H9 (cell line): ENCODE data around the gene PARD3. TPM values are rescaled to one million over a fixed set of nuclear protein-coding genes. Genes with fewer than 3 reads are reported as not detected.

Experiments
- DNase-seq: peaks from one replicate; pipeline ENCODE4 v3.0.0-alpha.2; 2017
- H2AFZ ChIP-seq: one replicate; pipeline ENCODE4 v1.6.1; 2013; ENCODE audit warnings: mild to moderate bottlenecking, low read length, control low read depth, moderate library complexity
- H2AK5ac ChIP-seq: 2 replicates; pipeline ENCODE4 v1.6.1; 2013; ENCODE audit warnings: low read length, control low read depth, mixed read lengths; ENCODE audit not compliant: insufficient read length
- H2BK120ac ChIP-seq: one replicate; pipeline ENCODE4 v1.6.1; 2013; ENCODE audit warnings: low read depth, mild to moderate bottlenecking, low read length, control low read depth, inconsistent platforms; ENCODE audit not compliant: poor library complexity, severe bottlenecking
- H2BK12ac ChIP-seq: 2 replicates; pipeline ENCODE4 v1.6.1; 2013; ENCODE audit warnings: low read length, control low read depth, mixed read lengths, low read depth; ENCODE audit not compliant: insufficient read length
- H2BK15ac ChIP-seq: 2 replicates; pipeline ENCODE4 v1.6.1; 2013; ENCODE audit warnings: low read depth, low read length, control low read depth
- H2BK20ac ChIP-seq: one replicate; pipeline ENCODE4 v1.6.1; 2013; ENCODE audit warnings: low read depth, mild to moderate bottlenecking, low read length, control low read depth, inconsistent platforms; ENCODE audit not compliant: poor library complexity, severe bottlenecking
- H2BK5ac ChIP-seq: 2 replicates; pipeline ENCODE4 v1.6.1; 2013; ENCODE audit warnings: low read length, control low read depth, mixed read lengths; ENCODE audit not compliant: insufficient read length
- H3K14ac ChIP-seq: 2 replicates; pipeline ENCODE4 v1.6.1; 2013; ENCODE audit warnings: low read length, control low read depth; ENCODE audit not compliant: insufficient read depth
- H3K18ac ChIP-seq: 2 replicates; pipeline ENCODE4 v1.6.1; 2013; ENCODE audit warnings: low read depth, mild to moderate bottlenecking, mixed read lengths, low read length, control low read depth; ENCODE audit not compliant: insufficient read length
- H3K23ac ChIP-seq: 2 replicates; pipeline ENCODE4 v1.6.1; 2013; ENCODE audit warnings: low read length, control low read depth, mixed read lengths, low read depth; ENCODE audit not compliant: insufficient read length
- H3K23me2 ChIP-seq: 2 replicates; pipeline ENCODE4 v1.6.1; 2013; ENCODE audit warnings: low read depth, mild to moderate bottlenecking, mixed read lengths, low read length, control low read depth; ENCODE audit not compliant: insufficient read length, poor library complexity, severe bottlenecking
- H3K27ac ChIP-seq: 2 replicates; pipeline ENCODE4 v1.5.1; 2013; ENCODE audit warnings: low read length, control low read depth, mixed read lengths, low read depth; ENCODE audit not compliant: insufficient read length
- H3K27me3 ChIP-seq: 2 replicates; pipeline ENCODE4 v1.6.1; 2013; ENCODE audit warnings: low read length, control low read depth, inconsistent platforms; ENCODE audit not compliant: insufficient read depth
- H3K4ac ChIP-seq: 2 replicates; pipeline ENCODE4 v1.6.1; 2013; ENCODE audit warnings: low read depth, mild to moderate bottlenecking, control low read depth, inconsistent platforms, low read length, moderate library complexity
- H3K4me1 ChIP-seq: 2 replicates; pipeline ENCODE4 v1.6.1; 2013; ENCODE audit warnings: low read length, control low read depth, inconsistent platforms; ENCODE audit not compliant: insufficient read depth
- H3K4me2 ChIP-seq: 2 replicates; pipeline ENCODE4 v1.6.1; 2013; ENCODE audit warnings: low read length, control low read depth, mixed read lengths; ENCODE audit not compliant: insufficient read length, insufficient read depth
- H3K56ac ChIP-seq: 2 replicates; pipeline ENCODE4 v1.6.1; 2013; ENCODE audit warnings: low read depth, mild to moderate bottlenecking, mixed read lengths, low read length, control low read depth; ENCODE audit not compliant: insufficient read length
- H3K79me1 ChIP-seq: 2 replicates; pipeline ENCODE4 v1.6.1; 2013; ENCODE audit warnings: low read depth, mild to moderate bottlenecking, moderate library complexity, low read length, control low read depth, inconsistent platforms; ENCODE audit not compliant: insufficient read depth, poor library complexity, severe bottlenecking
- H3K79me2 ChIP-seq: 2 replicates; pipeline ENCODE4 v1.6.1; 2013; ENCODE audit warnings: low read length, control low read depth, inconsistent platforms; ENCODE audit not compliant: insufficient read depth
- H3K9ac ChIP-seq: 2 replicates; pipeline ENCODE4 v1.6.1; 2013; ENCODE audit warnings: low read length, control low read depth, mixed read lengths; ENCODE audit not compliant: insufficient read length; ENCODE audit errors: extremely low read depth
- H3K9me3 ChIP-seq: one replicate; pipeline ENCODE4 v1.6.1; 2013; ENCODE audit warnings: low read depth, low read length, inconsistent platforms; ENCODE audit not compliant: control insufficient read depth
- H3T11ph ChIP-seq: one replicate; pipeline ENCODE4 v1.6.1; 2013; ENCODE audit warnings: mild to moderate bottlenecking, low read length, control low read depth, inconsistent platforms
- H4K20me1 ChIP-seq: one replicate; pipeline ENCODE4 v1.6.1; 2013; ENCODE audit not compliant: control insufficient read depth, insufficient read length, insufficient read depth
- H4K5ac ChIP-seq: 2 replicates; pipeline ENCODE4 v1.6.1; 2013; ENCODE audit warnings: low read depth, mild to moderate bottlenecking, mixed read lengths, low read length, control low read depth; ENCODE audit not compliant: insufficient read length
- H4K8ac ChIP-seq: replicated peaks from 2 replicates; pipeline ENCODE4 v1.6.1; 2013; ENCODE audit warnings: low read length, control low read depth, mixed read lengths, low read depth; ENCODE audit not compliant: insufficient read length
- H4K91ac ChIP-seq: 2 replicates; pipeline ENCODE4 v1.6.1; 2013; ENCODE audit warnings: low read depth, mild to moderate bottlenecking, moderate library complexity, mixed read lengths, low read length, control low read depth; ENCODE audit not compliant: insufficient read length
- H3K27ac Mint-ChIP-seq, 3 experiments: 2 replicates in 2 of 3; 3 replicates in 1 of 3; pipeline ENCODE4 v1.8.0; 2020 to 2021; ENCODE audit warnings: mixed read lengths in 3 of 3, mild to moderate bottlenecking in 1 of 3, moderate library complexity in 1 of 3
- H3K27me3 Mint-ChIP-seq: 2 replicates; pipeline ENCODE4 v1.8.0; 2021; ENCODE audit warnings: low read depth, mild to moderate bottlenecking, moderate library complexity, mixed read lengths
- H3K36me3 Mint-ChIP-seq, 3 experiments: 2 replicates in 2 of 3; 3 replicates in 1 of 3; pipeline ENCODE4 v1.8.0; 2020 to 2021; ENCODE audit warnings: low read depth in 3 of 3, mixed read lengths in 3 of 3; ENCODE audit not compliant: insufficient read depth in 1 of 3
- H3K4me1 Mint-ChIP-seq, 2 experiments: 2 replicates each; pipeline ENCODE4 v1.8.0; 2020; ENCODE audit warnings: mixed read lengths in 2 of 2
- H3K4me3 Mint-ChIP-seq, 2 experiments: 2 replicates in 1 of 2; 3 replicates in 1 of 2; pipeline ENCODE4 v1.8.0; 2020 to 2021; ENCODE audit warnings: mild to moderate bottlenecking in 2 of 2, mixed read lengths in 2 of 2, moderate library complexity in 1 of 2
- H3K9me3 Mint-ChIP-seq, 2 experiments: 2 replicates in 1 of 2; 3 replicates in 1 of 2; pipeline ENCODE4 v1.8.0; 2020; ENCODE audit warnings: mild to moderate bottlenecking in 2 of 2, mixed read lengths in 2 of 2, moderate library complexity in 1 of 2
- CTCF ChIP-seq: fragments of 200-600 bp; sonication (generic); conservative IDR thresholded peaks from 3 replicates; pipeline ENCODE4 v1.8.0; 2021; ENCODE audit warnings: antibody characterized with exemption, mild to moderate bottlenecking
- WGBS: extraction: QIAGEN DNeasy Blood & Tissue Kit; methylation state at CpG from one replicate; pipeline ENCODE4 v1.1.7; 2013; ENCODE audit warnings: missing lambda C conversion rate, low lambda C conversion rate, mixed read lengths; ENCODE audit not compliant: insufficient read length; ENCODE audit errors: extremely low coverage; 5-methylcytosine and 5-hydroxymethylcytosine counted together
- total RNA-seq: library from RNA; stranded (reverse); gene quantifications from 2 replicates; pipeline ENCODE4 v1.2.1, GENCODE V29; 2021

PARD3 gene
- total RNA-seq, 1 experiment from 2014 or later: 44.7 TPM

GRCh38 chr10:34814223-34814912 lies 728 bp downstream of the PARD3 start:
- peaks cover 35% of the 10 kb centered on the region for H3K27me3 Mint-ChIP-seq
- peak overlapping the region; percentile 71 for H3K9ac ChIP-seq
- TF ChIP-seq CTCF: no peak
- H2BK120ac ChIP-seq: no peak overlapping the region
- no peak overlapping the region for H2BK12ac ChIP-seq
- WGBS: no CpG with 5 or more reads among the region's 77 CpGs
- no peak overlapping the region for H3K4ac ChIP-seq
- H4K20me1 ChIP-seq: no peaks in the 10 kb centered on the region
- H3K9me3 ChIP-seq: no peaks in the 10 kb centered on the region
- H3T11ph ChIP-seq: no peak overlapping the region
- no peak overlapping the region for H2BK5ac ChIP-seq
- H3K56ac ChIP-seq: no peak overlapping the region
- DNase-seq: peak; percentile 73
- H3K9me3 Mint-ChIP-seq: no peaks in the 10 kb centered on the region
- H3K4me1 Mint-ChIP-seq: peaks cover 49 to 50% of the 10 kb centered on the region in 2 experiments
- peak overlapping the region; percentile 89 for H3K14ac ChIP-seq
- H2AK5ac ChIP-seq: no peak overlapping the region
- peak overlapping the region; percentile 75 for H3K4me2 ChIP-seq
- H2BK20ac ChIP-seq: no peak overlapping the region
- no peak overlapping the region for H4K5ac ChIP-seq
- peak overlapping the region; percentile 66 for H3K18ac ChIP-seq
- peak overlapping the region; percentile 89 to 92 for H3K4me3 Mint-ChIP-seq
- peaks cover 7% of the 10 kb centered on the region; the same call in 1 of the 2 replicates for H3K4me1 ChIP-seq
- H2BK15ac ChIP-seq: no peak overlapping the region
- H3K27me3 ChIP-seq: peaks cover 5% of the 10 kb centered on the region; the same call in 1 of the 2 replicates
- no peaks in the 10 kb centered on the region for H3K36me3 Mint-ChIP-seq
- no peak overlapping the region for H4K91ac ChIP-seq
- H3K79me1 ChIP-seq: peaks cover 5% of the 10 kb centered on the region
- no peak overlapping the region for H2AFZ ChIP-seq
- no peak overlapping the region for H4K8ac ChIP-seq
- H3K23ac ChIP-seq: no peak overlapping the region
- H3K27ac ChIP-seq: no peak overlapping the region
- peaks cover 14% of the 10 kb centered on the region for H3K23me2 ChIP-seq
- H3K27ac Mint-ChIP-seq: peak overlapping the region in 2 of 3 experiments; percentile 84 to 86; a peak in 2 of 7 replicates
- H3K79me2 ChIP-seq: peaks cover 20% of the 10 kb centered on the region; the same call in 1 of the 2 replicates
